ENCODE results near the gene PEX14. TPM values are rescaled to one million over a fixed set of nuclear protein-coding genes. Genes with fewer than 3 reads are reported as not detected.

PEX14 gene
- polyA plus RNA-seq, 1 donor from 2014 or later: 13.5 TPM

GRCh38 chr1:10532362-10532761, 57.6 kb downstream of the PEX14 start:
- no peaks in the 10 kb centered on the region for H3K36me3 ChIP-seq (ENCODE audit: insufficient read depth, low read length)
- no peak overlapping the region for H3K4me3 ChIP-seq (ENCODE audit: low read length)
- no peaks in the 10 kb centered on the region for H3K9me3 ChIP-seq (ENCODE audit: low read length)
- no peak overlapping the region for H2AFZ ChIP-seq (ENCODE audit: low read depth, low read length)
- no peaks in the 10 kb centered on the region for H3K27me3 ChIP-seq (ENCODE audit: insufficient read depth, low read depth, low read length)
- H3K9me2 ChIP-seq (ENCODE audit: insufficient read depth, low read length): no peaks in the 10 kb centered on the region
- H3K79me2 ChIP-seq (replicated peaks; ENCODE audit: insufficient read depth, low read length): no peaks in the 10 kb centered on the region
- no peaks in the 10 kb centered on the region for H4K20me1 ChIP-seq (ENCODE audit: insufficient read depth)
- TF ChIP-seq EZH2 (IDR thresholded peaks at IDR 0.05; ENCODE audit: borderline replicate concordance, insufficient read depth, low read length, poor library complexity, severe bottlenecking) (no peak), CTCF (IDR thresholded peaks at IDR 0.05; ENCODE audit: poor library complexity, severe bottlenecking) (no peak), SMC3 (conservative IDR thresholded peaks at IDR 0.05; ENCODE audit: poor library complexity) (no peak), EP300 (conservative IDR thresholded peaks at IDR 0.05; ENCODE audit: poor library complexity, severe bottlenecking) (no peak), RAD21 (conservative IDR thresholded peaks at IDR 0.05) (no peak), TAF1 (IDR thresholded peaks at IDR 0.05; ENCODE audit: low read depth) (no peak), REST (IDR thresholded peaks at IDR 0.05; ENCODE audit: borderline replicate concordance) (no peak), POLR2AphosphoS5 (IDR thresholded peaks at IDR 0.05) (no peak), MXI1 (conservative IDR thresholded peaks at IDR 0.05; ENCODE audit: poor library complexity, severe bottlenecking) (no peak)
- H3K9ac ChIP-seq (ENCODE audit: low read length): no peak overlapping the region
- no peaks in the 10 kb centered on the region for H3F3A ChIP-seq (ENCODE audit: insufficient read depth, low read length, poor library complexity, severe bottlenecking)
- H3K4me2 ChIP-seq (ENCODE audit: low read length): no peak overlapping the region
- H3K27ac ChIP-seq (ENCODE audit: low read length): no peak overlapping the region

- Histone ChIP-seq H3F3A (ENCODE audit: insufficient read depth, low read length, poor library complexity, severe bottlenecking) (no peaks in the 10 kb centered on the region), H3K9me3 (ENCODE audit: low read length) (no peaks in the 10 kb centered on the region), H3K4me3 (ENCODE audit: low read length) (no peak overlapping the region), H4K20me1 (ENCODE audit: insufficient read depth) (no peaks in the 10 kb centered on the region), H3K27me3 (ENCODE audit: insufficient read depth, low read depth, low read length) (no peaks in the 10 kb centered on the region), H3K79me2 (replicated peaks; ENCODE audit: insufficient read depth, low read length) (no peaks in the 10 kb centered on the region), H3K9me2 (ENCODE audit: insufficient read depth, low read length) (no peaks in the 10 kb centered on the region), H3K36me3 (ENCODE audit: insufficient read depth, low read length) (no peaks in the 10 kb centered on the region), H3K27ac (ENCODE audit: low read length) (no peak overlapping the region), H2AFZ (ENCODE audit: low read depth, low read length) (no peak overlapping the region), H3K4me2 (ENCODE audit: low read length) (no peak overlapping the region), H3K9ac (ENCODE audit: low read length) (no peak overlapping the region)
- no peak for TF ChIP-seq SMC3 (conservative IDR thresholded peaks at IDR 0.05; ENCODE audit: poor library complexity)
Observed at GRCh38 chr1:10534519-10534918, 59.8 kb downstream of the PEX14 start.
